Panc1 (cell line): ENCODE results near the gene HTR2B. TPM values are rescaled to one million over a fixed set of nuclear protein-coding genes. Genes with fewer than 3 reads are reported as not detected.

ENCODE experiments used
- ATAC-seq: fragments of 200-7000 bp; cut with Tn5 transposase; 2 replicates; pipeline ENCODE4 v1.9.1; 2020; ENCODE audit warnings: mild to moderate bottlenecking, moderate library complexity
- BruUV-seq: library from RNA; stranded (reverse); fragments of 400-500 nt; replicated peaks from 2 replicates; lab custom pipeline; 2021; lab: Mats Ljungman, UMichigan
- CTCF ChIA-PET: fragments of 300-600 bp; sonication (Branson Sonifier 250); formaldehyde crosslinking; loops from one replicate; lab custom pipeline; 2022; ENCODE audit warnings: antibody characterized with exemption; lab: Charles Lee
- POLR2A ChIA-PET: fragments of 300-600 bp; sonication (Branson Sonifier 250); formaldehyde crosslinking; loops from one replicate; lab custom pipeline; 2022; ENCODE audit warnings: antibody characterized with exemption; lab: Charles Lee
- DNase-seq: peaks from one replicate; pipeline ENCODE4 v3.0.0-alpha.2; 2010; ENCODE audit warnings: low read depth, low spot score
- H3K27ac ChIP-seq: 2 replicates; pipeline ENCODE4 v1.5.1; 2011; ENCODE audit warnings: mild to moderate bottlenecking, low read length, inconsistent platforms
- H3K27me3 ChIP-seq: fragments of 200-500 bp; sonication (Bioruptor generic); 2 replicates; pipeline ENCODE4 v1.6.0; 2014; ENCODE audit warnings: low read length, inconsistent platforms; ENCODE audit not compliant: control insufficient read depth, insufficient read depth
- H3K36me3 ChIP-seq: fragments of 200-500 bp; sonication (Bioruptor generic); 2 replicates; pipeline ENCODE4 v1.5.1; 2014; ENCODE audit warnings: inconsistent platforms, mild to moderate bottlenecking, low read length, moderate library complexity; ENCODE audit not compliant: control insufficient read depth, insufficient read depth
- H3K4me1 ChIP-seq: 2 replicates; pipeline ENCODE4 v1.5.1; 2011; ENCODE audit warnings: inconsistent platforms, mild to moderate bottlenecking, low read length, moderate library complexity; ENCODE audit not compliant: control insufficient read depth, insufficient read depth
- H3K4me3 ChIP-seq, 2 experiments: 2 replicates each; pipeline ENCODE4 v1.5.1; 2011 to 2012; ENCODE audit warnings: low read depth in 2 of 2, low read length in 2 of 2, mild to moderate bottlenecking in 2 of 2, inconsistent platforms in 1 of 2, moderate library complexity in 1 of 2
- H3K9me3 ChIP-seq: fragments of 200-500 bp; sonication (Bioruptor generic); 2 replicates; pipeline ENCODE4 v1.5.1; 2014; ENCODE audit warnings: low read depth, mild to moderate bottlenecking, inconsistent platforms, low read length, moderate library complexity; ENCODE audit not compliant: control insufficient read depth, insufficient read depth
- CTCF ChIP-seq: fragments of 450-650 bp; IDR thresholded peaks from 2 replicates; pipeline ENCODE4 v1.5.1; 2017; ENCODE audit warnings: mild to moderate bottlenecking
- POLR2AphosphoS5 ChIP-seq: IDR thresholded peaks from 2 replicates; pipeline ENCODE4 v1.6.1; 2012; ENCODE audit warnings: mild to moderate bottlenecking, low read depth, low read length, moderate library complexity
- SIN3A ChIP-seq: IDR thresholded peaks from 2 replicates; pipeline ENCODE4 v1.6.1; 2012; ENCODE audit warnings: low read depth, mild to moderate bottlenecking, low read length, moderate library complexity, borderline replicate concordance; ENCODE audit not compliant: insufficient read depth
- TCF7L2 ChIP-seq: IDR thresholded peaks from 2 replicates; pipeline ENCODE4 v1.6.1; 2011; ENCODE audit warnings: mild to moderate bottlenecking, low read depth, low read length, inconsistent platforms
- in situ Hi-C: cut with HindIII; loops from 2 replicates; pipeline ENCODE4 v1.10.0; 2016; ENCODE audit warnings: low sequenced_read_pairs, low pct_unique_long_range_greater_than_20kb
- intact Hi-C: fragments of 100-400 bp; cut with micrococcal nuclease; formaldehyde crosslinking; loops from one replicate; pipeline ENCODE4 v1.10.0; 2022; ENCODE audit not compliant: unreplicated experiment
- total RNA-seq: library from RNA; stranded (reverse); gene quantifications from one replicate; pipeline ENCODE4 v1.2.1, GENCODE V29; 2021; ENCODE audit not compliant: unreplicated experiment
- TF ChIP-seq, protein P1 (sequence below), 2 experiments: IDR thresholded peaks; 2 replicates each; pipeline ENCODE4 v1.6.1; 2011 to 2012; ENCODE audit warnings: low read depth in 2 of 2, control low read depth in 1 of 2, low read length in 1 of 2, mild to moderate bottlenecking in 1 of 2, moderate library complexity in 1 of 2; ENCODE audit not compliant: insufficient read depth in 1 of 2

HTR2B gene
- total RNA-seq, 1 experiment from 2014 or later = not detected

GRCh38 chr2:231167745-231168459, 43.1 kb upstream of the HTR2B start:
- H3K4me3 ChIP-seq = no peak overlapping the region
- intact Hi-C loops = no loop called here
- H3K27ac ChIP-seq = no peak overlapping the region

DNA sequence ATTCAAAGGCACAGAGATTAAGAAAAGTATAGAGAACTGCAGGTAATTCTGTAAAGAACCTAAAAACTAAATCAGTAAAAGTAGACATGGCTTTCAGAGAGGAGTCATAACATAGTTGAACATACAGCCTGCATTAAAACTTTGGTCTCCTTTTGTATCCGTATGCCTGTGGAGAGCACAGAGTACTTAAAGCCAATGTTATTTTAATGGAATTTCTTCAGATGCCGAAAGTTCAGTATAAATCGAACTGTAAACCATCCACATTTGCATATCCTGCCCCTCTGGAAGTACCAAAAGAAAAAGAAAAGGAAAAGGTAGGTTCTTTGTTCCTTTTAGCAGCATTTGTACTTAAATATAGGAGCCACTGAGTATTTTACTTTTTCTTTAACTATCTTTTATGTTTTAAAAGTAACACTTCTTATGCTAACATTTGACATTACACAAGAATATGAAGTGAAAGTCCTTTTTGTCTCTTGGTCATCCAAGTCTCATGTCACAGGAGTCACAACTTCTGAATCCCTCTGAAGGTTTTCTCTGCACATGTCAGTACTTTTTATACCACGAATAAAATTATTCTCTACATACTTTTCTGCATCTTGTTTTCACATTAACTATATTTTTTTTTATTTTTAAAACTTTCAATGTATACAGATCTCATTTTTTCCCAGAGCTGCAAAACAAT, 38.7 kb upstream of the HTR2B start:
- intact Hi-C loops = no loop called here
- H3K4me1 ChIP-seq = peaks cover 12% of the 10 kb centered on the region
- peaks cover 55% of the 10 kb centered on the region for H3K36me3 ChIP-seq
- TF ChIP-seq POLR2AphosphoS5 = no peak
- no peak for TF ChIP-seq TCF7L2
- TF ChIP-seq CTCF = no peak
- TF ChIP-seq SIN3A = no peak
- TF ChIP-seq, protein P1, sequence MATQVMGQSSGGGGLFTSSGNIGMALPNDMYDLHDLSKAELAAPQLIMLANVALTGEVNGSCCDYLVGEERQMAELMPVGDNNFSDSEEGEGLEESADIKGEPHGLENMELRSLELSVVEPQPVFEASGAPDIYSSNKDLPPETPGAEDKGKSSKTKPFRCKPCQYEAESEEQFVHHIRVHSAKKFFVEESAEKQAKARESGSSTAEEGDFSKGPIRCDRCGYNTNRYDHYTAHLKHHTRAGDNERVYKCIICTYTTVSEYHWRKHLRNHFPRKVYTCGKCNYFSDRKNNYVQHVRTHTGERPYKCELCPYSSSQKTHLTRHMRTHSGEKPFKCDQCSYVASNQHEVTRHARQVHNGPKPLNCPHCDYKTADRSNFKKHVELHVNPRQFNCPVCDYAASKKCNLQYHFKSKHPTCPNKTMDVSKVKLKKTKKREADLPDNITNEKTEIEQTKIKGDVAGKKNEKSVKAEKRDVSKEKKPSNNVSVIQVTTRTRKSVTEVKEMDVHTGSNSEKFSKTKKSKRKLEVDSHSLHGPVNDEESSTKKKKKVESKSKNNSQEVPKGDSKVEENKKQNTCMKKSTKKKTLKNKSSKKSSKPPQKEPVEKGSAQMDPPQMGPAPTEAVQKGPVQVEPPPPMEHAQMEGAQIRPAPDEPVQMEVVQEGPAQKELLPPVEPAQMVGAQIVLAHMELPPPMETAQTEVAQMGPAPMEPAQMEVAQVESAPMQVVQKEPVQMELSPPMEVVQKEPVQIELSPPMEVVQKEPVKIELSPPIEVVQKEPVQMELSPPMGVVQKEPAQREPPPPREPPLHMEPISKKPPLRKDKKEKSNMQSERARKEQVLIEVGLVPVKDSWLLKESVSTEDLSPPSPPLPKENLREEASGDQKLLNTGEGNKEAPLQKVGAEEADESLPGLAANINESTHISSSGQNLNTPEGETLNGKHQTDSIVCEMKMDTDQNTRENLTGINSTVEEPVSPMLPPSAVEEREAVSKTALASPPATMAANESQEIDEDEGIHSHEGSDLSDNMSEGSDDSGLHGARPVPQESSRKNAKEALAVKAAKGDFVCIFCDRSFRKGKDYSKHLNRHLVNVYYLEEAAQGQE (IDR thresholded peaks at IDR 0.05; ENCODE audit: insufficient read depth in 1 of 2, low read depth in 2 of 2, low read length in 1 of 2) = no peak
- H3K27ac ChIP-seq = 0 out of 2 replicates have a peak overlapping the region, but pooled peaks have one; percentile 52
- no peak for ATAC-seq
- CTCF ChIA-PET = no interaction called here
- no peak for DNase-seq
- TSS peak; percentile 9 for BruUV-seq
- in situ Hi-C loops = no loop called here
- POLR2A ChIA-PET = interaction anchor here (0.6 kb wide), 1 partner anchor 23 kb away, joined by 3 read pairs; no protein-coding TSS in a partner anchor
- no peaks in the 10 kb centered on the region for H3K9me3 ChIP-seq
- no peaks in the 10 kb centered on the region for H3K27me3 ChIP-seq
- no peak overlapping the region for H3K4me3 ChIP-seq

More at GRCh38 chr2:231167745-231168459, 43.1 kb upstream of the HTR2B start:
- POLR2A ChIA-PET = no interaction called here
- H3K36me3 ChIP-seq = peaks cover 50% of the 10 kb centered on the region
- BruUV-seq = TSS peak; percentile 5
- TF ChIP-seq POLR2AphosphoS5 (no peak), SIN3A (no peak), TCF7L2 (no peak), CTCF (no peak)
- TF ChIP-seq, protein P1 (IDR thresholded peaks at IDR 0.05; ENCODE audit: insufficient read depth in 1 of 2, low read depth in 2 of 2, low read length in 1 of 2) = no peak
- DNase-seq = no peak
- CTCF ChIA-PET = interaction anchor here (0.6 kb wide), 1 partner anchor 25 kb away, joined by 3 read pairs; no protein-coding TSS in a partner anchor
- no peaks in the 10 kb centered on the region for H3K9me3 ChIP-seq
- ATAC-seq = no peak
- no peaks in the 10 kb centered on the region for H3K4me1 ChIP-seq
- in situ Hi-C loops = no loop called here
- no peaks in the 10 kb centered on the region for H3K27me3 ChIP-seq
